DND-41 (cell line): ENCODE data around the gene ABCC10.

Source experiments
- CTCF ChIP-seq: IDR thresholded peaks from 2 replicates; pipeline ENCODE4 v1.5.1; 2012; ENCODE audit warnings: borderline replicate concordance, low read length, moderate library complexity, mild to moderate bottlenecking; ENCODE audit not compliant: poor library complexity, severe bottlenecking; ENCODE audit errors: extremely low read depth
- EZH2 ChIP-seq: IDR thresholded peaks from 3 replicates; pipeline ENCODE4 v1.6.1; 2012; ENCODE audit warnings: borderline replicate concordance, low read depth, mild to moderate bottlenecking, moderate library complexity, low read length, inconsistent platforms; ENCODE audit not compliant: severe bottlenecking

- no peak for TF ChIP-seq EZH2
- no peak for TF ChIP-seq CTCF
Observed at GRCh38 chr6:43420012-43420709, 7.2 kb upstream of the ABCC10 start.
